ENCODE results near the gene PANK2.
A peak's percentile ranks its signal among the peaks of the same experiment; 100 is the strongest.
"Not testable (repeated sequence)": the region's sequence is repeated elsewhere in the genome, so short reads cannot be mapped to it uniquely, and the experiment has no call there.

Gene PANK2

GRCh38 chr20:3871550-3872265, 17.5 kb upstream of the PANK2 start:
- DNase-seq: no peak

DNA sequence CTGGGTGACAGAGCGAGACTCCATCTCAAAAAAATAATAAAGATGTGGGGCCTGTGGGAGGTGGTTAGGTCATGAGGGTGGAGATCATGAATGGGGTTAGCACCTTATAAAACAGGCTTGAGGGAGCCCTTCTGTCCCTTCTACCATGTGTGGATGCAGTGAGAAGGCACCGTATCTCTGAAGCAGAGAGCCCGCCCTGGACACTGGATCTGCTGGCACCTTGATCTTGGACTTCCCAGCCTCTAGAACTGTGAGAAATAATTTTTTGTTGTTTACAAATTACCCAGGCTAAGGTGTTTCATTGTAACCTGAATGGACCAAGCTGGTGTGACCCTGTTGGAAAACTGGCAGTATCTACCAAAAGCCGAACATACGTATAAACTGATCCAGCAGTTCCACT, 15.7 kb upstream of the PANK2 start:
- DNase-seq: no peak

DNA sequence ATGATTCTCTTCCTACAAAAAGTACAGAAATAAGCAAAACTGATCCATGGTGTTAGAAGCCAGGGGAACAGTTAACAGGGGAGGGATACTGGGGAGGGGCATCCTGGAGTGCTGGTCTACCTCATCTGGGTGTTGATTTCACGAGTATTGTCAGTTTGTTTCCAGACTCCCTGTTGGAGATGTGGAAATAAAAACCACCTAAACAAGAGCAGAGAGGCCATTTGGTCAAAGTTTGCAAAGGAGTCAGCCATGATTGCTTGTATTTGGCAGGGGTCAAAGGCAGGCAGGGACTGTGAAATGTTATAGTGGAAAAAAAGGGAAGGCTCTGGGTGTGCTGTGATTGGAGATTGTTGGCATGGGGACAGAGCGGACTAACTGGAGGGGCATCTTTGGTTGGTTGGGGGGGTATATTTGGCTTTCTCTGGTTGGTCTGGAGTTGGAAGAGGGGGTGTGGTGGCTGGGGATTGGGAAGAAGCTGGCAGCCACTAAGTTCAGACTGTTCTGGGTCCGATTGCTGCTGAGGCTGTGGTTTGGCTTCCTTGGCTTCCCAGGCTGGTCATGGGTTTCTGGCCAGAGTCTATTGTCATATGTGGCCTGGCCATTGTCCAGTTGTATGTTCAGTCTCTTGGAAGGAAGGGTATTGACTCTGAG, 14.9 kb upstream of the PANK2 start:
- DNase-seq: no peak

GRCh38 chr20:3875378-3875974, 13.7 kb upstream of the PANK2 start:
- DNase-seq: no peak

- DNase-seq: no peak
Observed at GRCh38 chr20:3876000-3876399, 13.2 kb upstream of the PANK2 start.

- DNase-seq: no peak
Observed at GRCh38 chr20:3876676-3877075, 12.5 kb upstream of the PANK2 start.

DNA sequence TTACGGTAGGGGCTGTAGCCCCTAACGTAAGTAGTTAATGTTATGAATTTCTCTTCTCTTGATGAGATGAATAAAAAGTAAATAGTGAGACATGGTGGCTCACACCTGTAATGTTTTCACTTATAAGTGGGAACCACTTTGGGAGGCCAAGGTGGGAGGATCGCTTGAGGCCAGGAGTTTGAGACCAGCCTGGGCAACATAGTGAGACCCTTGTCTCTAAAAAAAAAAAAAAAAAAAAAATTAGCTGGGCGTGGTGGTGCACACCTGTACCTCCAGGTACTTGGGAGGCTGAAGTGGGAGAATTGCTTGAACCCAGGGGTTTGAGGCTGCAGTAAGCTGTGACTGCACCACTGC, 10.3 kb upstream of the PANK2 start:
- DNase-seq: not testable (repeated sequence)

GRCh38 chr20:3885715-3886114, 3.5 kb upstream of the PANK2 start:
- DNase-seq: no peak

- DNase-seq: no peak
Observed at GRCh38 chr20:3887876-3888620, 1.1 kb upstream of the PANK2 start.

DNA sequence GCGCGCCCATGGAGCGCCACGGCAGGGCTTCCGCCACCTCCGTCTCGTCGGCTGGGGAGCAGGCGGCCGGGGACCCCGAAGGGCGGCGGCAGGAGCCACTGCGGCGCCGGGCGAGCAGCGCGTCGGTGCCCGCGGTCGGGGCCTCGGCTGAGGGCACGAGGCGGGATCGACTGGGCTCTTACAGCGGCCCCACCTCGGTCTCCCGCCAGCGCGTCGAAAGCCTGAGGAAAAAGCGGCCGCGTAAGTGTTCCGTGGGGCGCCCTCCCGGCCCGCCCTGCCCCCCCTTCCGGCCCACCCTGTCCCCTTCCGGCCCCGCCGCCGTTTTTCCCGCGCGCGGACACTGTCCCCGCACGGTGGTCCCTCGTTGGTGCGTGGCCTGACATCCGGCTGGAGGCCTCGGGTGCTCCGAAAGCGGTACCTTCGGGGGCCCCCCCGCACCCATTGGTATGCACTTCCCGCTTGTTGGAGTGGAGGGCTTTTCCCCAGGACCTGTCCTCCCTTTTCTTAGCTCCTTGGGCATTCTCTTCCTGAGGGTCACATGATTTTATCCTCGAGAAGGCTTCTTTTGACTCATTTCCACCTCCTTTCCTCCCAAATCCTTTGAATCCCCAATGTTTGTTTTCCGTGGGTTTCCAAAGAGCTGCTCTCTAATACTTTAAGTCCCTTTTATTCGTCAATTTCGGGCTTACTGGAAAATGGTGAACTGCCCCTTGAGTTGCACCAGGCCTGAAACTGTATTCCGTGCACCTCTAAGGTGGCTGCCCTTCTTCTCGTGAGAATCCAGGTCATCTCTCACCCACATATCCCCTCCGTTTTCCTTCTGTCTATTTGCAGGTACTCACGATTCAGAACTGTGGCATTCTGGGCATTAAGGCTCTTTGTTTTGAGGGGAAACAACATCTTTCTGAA, 556 bp downstream of the PANK2 start:
- DNase-seq: peak; percentile 11

GRCh38 chr20:3890398-3890751, 1.2 kb downstream of the PANK2 start:
- DNase-seq: no peak

DNA sequence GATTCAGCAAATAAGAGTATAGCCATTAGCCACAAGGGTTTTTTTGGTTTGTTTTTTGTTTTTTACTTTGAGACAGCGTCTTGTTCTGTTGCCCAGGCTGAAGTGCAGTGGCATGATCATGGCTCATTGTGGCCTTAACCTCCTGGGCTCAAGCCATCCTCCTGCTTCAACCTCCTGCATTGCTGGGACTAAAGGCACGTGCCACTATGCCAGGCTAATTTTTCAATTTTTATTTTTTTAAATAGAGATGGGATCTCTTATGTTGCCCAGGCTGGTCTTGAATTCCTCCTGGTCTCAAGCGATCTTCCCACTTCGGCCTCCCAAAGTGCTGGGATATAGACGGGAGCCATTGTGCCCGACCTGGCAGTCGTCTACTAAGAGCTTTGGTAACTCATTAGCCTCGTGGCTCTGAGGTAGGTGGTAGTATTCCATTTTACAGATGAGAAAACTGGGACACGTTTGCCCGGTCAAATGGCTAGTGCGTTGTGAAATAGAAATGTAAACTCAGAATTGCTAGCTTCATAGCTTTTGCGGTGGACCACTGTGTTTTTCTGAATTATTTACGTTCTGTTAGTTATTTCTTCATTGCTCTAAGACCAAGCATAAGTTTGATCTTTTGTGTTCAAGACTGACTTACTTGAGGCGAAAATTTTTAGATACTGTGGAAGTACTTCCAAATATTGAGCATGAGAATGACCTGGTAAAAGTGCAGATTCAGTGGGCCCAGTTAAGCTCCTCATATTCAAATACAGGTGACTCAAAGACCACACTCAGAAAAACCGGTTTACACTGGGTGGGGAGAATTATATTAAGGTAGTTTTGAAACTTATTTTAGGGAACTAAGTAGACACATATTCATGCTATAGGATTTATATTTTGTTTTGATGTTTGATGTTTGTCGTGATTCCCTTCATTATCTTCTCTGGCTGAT, 2.1 kb downstream of the PANK2 start:
- DNase-seq: no peak

- DNase-seq: no peak
Observed at GRCh38 chr20:3894796-3895195, 5.6 kb downstream of the PANK2 start.

DNA sequence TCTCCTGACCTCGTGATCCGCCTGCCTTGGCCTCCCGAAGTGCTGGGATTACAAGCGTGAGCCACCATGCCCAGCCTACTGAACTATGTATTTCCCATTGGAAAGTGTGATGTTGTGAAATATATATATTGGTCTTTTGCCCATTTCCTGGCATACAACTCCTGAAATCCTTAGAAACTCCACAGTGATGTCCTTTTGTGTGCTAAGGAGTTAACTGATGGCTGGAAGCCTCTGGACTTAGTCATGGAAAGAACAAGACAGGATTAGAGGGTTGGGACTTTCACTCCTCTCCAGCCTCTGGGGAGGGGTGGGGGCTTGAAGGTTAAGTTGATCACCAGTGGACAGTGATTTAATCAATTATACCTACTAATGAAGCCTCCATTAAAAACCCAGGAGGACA, 7.1 kb downstream of the PANK2 start:
- DNase-seq: no peak

DNA sequence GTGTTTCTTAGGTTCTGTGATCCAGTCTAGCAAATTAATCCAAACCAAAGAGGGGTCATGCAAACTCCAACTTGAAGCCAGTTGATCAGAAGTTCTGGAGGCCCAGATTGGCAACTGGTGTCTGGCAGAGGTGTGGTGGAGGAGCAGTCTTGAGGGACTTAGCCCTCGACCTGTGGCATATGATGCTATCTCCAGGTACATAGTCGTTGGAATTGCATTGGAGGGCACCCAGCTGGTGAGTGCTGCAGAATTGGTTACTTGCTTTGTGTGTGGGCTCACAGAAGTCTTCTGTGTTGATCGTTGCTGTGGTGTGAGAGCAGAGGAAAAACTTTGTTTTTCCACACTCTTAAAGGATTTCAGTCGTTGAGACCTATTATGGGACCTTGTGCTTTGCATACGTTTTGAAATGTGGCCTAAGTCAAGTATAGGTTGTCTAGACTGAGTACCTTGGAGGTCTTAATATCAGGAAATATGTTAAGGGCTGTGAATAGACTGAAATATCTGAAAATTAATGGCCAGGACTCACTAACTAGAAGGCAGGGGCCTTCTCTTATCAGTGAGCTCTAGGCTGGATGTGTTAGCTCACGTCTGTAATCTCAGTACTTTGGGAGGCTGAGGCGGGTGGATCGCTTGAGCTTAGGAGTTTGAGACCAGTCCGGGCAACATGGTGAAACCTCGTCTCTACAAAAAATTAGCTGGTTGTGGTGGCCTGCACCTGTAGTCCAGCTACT, 7.8 kb downstream of the PANK2 start:
- DNase-seq: no peak

DNA sequence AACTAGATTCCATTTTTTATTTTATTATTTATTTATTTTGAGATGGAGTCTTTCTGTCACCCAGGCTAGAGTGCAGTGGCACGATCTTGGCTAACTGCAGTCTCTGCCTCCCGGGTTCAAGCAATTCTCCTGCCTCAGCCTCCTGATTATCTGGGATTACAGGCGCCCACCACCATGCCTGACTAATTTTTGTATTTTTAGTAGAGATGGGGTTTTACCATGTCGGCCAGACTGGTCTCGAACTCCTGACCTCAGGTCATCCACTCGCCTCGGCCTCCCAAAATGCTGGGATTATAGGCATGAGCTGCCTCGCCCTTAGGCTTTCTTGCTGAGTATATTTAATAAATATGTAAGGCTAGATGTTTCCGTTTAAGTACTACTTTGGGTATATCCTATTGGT, 9.0 kb downstream of the PANK2 start:
- DNase-seq: not testable (repeated sequence)

- no peak for DNase-seq
Observed at GRCh38 chr20:3898639-3899038, 9.5 kb downstream of the PANK2 start.

DNA sequence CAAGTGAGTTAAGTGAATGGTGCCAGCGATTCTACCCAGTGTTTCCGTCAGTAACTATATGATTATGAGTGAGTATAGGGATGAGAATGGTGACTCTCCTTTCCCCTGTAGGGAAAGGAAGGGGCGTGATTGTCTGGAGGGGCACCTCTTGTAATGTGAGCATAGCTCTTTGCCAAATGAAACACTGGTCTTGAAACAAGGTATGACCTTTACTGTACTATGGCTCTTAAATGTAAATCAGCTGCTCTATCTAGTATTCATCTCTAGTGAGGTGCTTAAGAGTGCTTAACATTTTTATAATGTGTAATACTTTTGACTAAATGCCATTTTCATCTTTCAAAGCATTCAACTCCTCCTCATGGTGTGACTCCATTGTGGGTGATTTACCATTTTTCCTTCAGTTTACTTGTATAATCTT, 11.0 kb downstream of the PANK2 start:
- no peak for DNase-seq

- no peak for DNase-seq
Observed at GRCh38 chr20:3901028-3901705, 12.0 kb downstream of the PANK2 start.
